HuH-7 (cell line): Measurements from ENCODE around the gene CFAP20.

Experiments used
- DNase-seq: peaks from one replicate; pipeline ENCODE4 v3.0.0; 2011; ENCODE audit warnings: low spot score

Gene CFAP20

DNA sequence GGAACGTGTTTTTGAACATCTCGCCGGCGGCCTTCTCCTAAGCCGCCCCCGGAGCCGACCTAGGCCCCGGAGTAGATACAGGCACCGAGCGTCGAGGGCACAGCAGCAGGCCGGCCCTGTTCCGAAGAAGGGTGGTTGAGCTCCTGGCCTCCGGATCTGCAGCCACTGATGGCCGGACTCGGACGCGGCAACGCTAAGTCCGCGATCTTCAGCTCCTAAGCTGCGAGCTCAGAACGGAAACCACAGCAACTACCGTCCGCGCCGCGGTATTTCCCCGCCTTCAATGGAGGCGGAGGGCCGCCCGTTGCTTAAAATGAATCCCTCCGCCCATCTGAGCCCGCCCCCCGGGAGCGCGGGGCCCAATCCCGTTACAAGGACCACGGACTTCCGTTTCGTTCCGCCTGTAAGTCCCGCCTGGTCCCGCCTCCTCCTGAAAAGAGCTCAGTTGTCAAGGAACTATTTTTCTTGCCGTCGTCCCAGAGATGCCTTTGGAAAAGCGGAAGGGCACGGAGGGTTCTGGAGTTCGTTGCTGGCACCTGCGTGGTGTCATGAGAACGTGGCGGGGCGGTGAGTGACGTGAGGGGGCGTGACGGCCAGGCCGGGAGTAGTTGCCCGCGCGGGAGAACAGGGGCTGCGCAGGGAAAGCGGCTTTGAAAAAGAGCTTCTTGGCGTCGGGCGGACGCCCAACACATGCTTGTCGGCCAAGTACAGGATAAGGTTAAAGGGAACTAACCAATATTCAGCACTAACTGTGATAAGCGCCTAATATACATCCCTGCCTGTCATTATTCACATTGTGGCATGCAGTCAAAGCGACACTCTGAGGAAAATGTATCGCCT lies at the start of gene CFAP20:
Gene CFAP20, minus strand, starts transcription at position 285 of the 840 bp plus-strand sequence. Its CDS starts 266 bp downstream, at position 19.
- DNase-seq = peak; percentile 73

DNA sequence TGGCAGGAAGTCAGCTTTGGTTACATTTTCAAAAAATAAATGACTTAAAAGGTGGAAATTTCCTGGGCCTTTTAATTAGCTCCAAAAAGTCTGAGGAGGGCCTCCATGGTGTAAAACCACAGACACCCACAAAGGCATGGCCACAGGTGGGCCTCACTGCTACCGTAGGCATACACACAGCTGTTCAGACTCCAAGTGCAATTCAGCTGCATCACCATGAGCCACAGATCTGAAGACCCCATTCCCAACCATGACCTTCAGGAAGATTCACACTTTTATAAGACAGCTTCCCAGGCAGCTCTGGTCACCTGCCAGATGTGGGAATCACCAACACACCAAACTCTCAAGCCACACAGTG lies 48.2 kb upstream of the CFAP20 start:
- DNase-seq = no peak

DNA sequence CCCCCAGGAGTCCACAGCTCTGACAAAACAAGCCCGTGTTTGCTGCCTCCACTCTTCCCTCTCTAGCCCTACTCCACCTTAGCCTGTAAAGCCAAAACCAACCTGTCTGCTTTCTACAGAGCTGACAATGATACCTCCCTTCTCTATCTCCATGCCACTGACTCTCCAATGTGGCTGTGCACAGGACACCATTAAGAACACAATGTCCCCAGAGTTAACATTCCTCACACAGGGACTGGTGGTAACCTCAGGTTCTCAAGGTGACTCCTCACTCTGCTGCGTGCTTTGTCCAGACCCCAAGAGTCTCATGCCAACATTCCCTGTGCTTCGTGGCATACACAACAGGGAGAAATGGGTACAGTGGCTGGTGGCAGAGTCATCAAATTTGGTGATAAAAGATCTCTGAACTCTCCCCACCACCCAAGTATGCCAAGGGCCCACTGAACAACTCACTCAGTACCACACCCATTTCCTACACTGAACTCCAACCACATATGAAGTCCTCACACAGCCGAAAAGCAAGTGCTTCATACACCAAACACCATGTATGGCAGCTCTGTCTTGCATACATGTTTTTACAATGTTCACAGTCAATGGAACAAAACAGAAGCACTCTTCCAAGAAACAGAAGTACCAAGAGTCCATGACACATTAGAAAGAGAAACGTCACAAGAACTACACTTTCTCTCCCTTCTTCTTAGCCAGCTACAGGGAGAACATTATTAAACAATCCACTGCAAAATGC lies 47.6 kb upstream of the CFAP20 start:
- DNase-seq = no peak

DNA sequence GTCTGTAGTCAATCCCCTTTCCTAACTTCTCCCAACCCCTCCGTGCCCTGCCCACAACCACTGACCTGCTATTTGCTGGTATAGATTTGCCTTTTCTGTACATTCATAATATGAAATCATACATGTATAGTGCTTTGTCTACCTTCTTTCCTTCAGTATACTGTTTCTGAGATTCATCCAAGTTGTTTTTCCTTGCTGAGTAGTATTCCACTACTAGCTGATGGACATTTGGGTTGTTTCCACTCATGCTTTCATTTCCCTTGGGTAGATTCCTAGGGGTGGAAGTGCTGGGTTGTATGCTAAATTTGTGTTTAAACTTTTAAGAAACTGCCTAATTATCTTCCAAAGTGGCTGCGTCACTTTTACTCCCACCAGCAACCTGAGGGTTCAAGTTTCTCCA lies 41.0 kb upstream of the CFAP20 start:
- no peak for DNase-seq

DNA sequence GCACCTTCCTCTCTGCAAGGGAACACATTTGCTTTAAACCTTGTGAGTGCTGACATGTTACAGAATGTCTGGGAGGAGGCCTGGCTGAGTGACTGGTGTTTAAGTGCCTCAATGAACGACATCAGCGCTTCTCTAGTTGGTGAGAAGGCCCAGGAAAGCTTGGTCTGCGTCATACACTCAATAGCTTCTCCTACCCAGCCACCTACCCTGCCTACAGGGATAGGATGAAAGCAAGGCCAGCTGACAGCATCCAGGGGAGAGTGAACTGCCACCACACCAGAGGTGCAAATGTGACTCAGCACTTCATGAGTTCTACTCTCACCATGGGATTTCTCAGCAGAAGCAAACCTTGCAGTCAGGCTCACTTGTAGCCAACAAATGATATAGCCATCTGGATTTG lies 31.7 kb upstream of the CFAP20 start:
- no peak for DNase-seq

DNA sequence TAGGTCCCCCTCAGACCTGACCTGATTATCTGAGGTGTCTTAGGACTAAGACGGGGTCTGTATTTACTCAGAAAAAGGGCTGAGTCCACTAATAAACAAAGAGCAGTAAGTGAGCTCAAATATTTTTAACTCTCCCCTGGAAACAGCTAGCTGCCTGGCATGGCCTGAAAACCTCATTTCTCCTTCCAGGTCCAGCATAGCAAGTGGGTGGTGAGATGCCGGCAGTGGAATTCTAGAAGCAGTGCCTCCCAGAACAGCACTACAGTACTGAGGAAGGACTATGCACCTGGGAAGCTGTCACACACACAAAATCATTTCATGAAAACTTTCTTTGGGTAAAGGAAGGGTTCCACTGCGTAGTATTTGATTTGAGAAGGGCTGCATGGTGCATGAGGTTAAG lies 29.5 kb upstream of the CFAP20 start:
- DNase-seq = no peak

DNA sequence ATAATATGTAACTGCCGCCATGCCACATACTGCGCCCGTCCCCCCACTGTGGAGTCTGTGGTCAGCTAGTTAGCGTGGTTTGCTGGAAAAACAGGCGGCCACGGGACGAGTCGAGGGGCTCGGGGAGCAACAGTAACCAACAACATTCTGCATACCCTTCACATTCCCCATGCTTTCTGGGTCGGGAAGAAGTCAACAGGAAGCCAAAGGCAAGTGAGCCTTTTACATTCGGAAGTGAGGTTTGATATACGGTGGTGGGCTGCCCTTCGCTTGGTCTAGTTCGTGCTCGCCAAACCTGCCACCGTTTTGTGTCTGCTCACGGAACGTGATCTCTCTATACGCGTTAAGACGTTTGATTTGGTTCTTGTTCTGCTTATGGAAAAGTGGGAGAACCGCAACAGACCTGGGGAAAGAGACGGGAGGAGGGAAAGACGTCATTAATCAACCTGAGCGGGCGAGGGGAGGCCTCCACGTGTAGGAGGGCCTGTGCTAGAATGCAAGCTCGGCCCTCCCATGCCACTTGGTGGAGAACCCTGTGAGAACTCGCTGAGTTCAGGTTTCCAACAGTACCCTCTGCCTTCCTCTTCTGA lies 28.9 kb upstream of the CFAP20 start:
- no peak for DNase-seq

DNA sequence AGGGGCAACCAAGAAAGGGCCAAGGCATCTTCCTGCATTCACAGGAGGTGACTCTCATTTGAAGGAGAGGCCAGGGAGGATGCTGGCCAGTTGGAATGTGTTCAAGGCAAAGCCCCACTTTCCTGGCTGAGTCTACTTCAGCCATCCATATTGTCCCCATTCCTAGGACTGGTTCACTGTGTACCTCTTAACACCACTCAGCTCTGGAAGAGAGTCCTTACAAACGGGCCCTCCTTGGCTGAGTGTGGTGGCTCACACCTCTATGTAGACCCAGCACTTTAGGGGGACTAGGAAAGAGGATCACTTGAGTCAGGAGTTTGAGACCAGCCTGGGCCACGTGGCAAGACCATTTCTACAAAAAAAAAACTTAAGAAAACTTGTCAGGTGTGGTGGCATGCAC lies 28.1 kb upstream of the CFAP20 start:
- no peak for DNase-seq

DNA sequence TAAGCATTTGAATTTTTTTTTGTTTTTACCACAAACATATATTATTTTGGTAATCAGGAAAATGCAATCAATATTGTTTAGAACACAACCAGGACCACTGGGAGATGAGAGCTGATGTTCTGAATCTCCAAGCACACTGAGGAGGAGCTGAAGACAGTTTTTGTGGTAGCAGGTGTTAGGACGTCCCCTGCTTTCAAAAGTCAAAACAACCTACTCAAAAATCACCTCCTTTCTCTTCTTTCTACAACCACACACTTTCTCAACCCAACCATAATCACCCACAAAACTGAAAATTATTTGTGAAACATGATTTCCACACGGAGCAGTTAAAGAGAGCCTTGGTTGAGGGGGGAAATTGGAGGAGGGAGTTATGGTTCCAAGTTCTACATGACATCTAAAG lies 26.7 kb upstream of the CFAP20 start:
- no peak for DNase-seq

DNA sequence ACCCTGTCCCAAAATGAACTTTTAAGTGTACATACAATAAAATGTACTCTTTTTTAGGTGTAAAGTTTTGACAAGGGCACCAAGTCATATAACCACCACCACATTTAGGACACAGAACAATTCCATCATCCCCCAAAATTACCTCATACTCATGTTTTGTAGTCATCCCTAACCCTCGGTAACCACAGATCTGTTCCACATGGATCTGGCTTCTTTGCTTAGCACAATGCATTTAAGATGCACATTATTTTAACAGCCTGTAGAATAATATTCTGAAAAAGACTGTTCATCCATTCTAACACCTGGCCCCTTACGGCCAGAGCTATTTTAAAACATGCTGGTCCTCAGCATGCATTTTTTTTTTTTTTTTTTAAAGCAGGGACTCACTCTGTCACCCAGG lies 25.2 kb upstream of the CFAP20 start:
- DNase-seq = no peak

DNA sequence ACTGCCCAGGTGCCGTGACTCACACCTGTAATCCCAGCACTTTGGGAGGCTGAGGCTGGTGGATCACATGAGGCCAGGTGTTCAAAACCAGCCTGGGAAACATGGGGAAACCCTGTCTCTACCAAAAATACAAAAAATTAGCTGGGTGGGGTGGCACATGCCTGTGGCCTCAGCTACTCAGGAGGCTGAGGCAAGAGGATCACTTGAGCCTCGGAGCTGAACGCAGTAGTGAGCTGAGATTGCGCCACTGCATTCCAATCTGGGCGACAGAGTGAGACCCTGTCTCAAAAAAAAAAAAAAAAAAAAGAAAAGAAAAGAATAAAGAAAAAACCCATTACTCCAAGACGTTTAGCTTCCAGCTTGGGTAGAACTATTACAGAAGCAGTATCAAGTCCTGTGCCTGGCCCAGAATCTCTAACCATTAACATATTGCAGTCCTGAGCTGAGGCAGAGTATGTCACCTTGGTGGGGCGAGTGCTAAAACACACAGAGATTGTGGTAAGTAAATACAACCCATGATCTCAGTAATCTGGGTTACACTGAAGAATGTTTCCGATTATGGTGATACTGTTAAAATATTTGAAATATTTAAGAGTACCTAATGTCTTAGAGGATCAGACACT lies 23.2 kb upstream of the CFAP20 start:
- no peak for DNase-seq

DNA sequence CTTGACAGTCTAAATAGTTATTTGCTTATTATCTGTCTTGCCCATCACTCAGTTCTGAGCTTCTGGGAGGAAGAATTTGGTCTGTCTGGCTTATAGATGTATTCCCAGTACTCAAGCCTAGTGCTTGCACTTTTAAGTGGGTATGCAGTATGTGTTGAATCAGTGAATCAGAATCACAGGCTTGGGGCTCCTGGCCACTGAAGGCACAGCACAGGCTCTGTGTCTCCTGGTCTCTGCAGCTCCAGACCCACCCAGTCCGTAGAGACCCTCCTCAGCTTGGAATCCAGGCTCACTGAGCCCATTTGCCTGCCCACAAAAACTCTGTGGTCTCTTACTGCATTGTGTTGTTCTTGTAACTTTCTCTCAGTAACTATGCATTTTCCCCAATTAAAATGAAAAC lies 19.3 kb upstream of the CFAP20 start:
- no peak for DNase-seq

DNA sequence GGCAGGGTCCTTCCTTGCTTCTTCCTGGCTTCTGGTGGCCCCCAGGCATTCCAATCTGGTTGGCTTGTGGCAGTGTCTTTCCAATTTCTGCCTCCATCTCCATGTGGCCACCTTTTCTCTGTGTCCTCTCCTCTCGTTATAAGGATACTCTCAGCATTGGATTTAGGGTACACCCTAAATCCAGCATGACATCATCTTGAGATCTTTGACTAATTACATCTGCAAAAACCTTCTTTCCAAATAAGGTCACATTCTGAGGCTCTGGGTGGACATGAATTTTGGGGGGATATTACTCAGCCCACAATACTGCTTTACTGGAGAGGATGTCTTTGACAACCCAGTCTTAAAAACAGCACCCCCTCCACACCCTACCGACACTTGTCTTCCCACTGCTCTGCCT lies 18.9 kb upstream of the CFAP20 start:
- no peak for DNase-seq

DNA sequence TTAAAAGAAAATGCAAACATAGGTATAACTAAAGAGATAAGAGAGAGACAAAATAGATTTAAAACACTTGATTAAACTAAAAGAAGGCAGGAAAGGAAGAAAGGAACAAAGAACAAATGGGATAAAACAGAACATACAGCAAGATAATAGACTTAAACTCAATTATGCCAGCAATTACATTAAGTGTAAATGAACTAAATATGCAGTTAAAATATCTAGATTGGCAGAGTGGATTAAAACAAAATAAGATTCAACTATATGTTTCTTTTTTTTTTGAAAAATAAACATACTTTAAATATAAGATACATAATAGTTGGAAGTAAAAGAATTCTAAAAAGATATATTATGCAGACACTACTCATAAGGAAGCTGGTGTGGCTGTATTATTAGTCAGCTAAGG lies 9.7 kb upstream of the CFAP20 start:
- DNase-seq = no peak

DNA sequence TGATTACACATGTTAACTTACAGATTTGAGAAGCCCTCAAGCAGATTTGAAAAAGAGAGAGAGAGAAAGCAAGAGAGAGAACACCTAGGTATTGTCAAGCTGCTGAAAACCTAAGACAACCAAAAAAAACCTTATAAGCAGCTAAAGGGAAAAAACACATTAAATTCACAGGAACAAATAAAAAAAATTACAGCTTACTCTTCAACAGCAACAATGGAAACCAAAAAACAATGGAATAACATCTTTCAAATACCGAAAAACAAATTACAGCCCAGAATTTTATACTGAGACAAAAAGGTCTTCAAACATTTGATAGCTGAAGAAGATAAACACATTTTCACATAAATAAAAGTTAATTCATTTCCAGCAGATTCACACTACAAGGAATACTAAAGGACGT lies 8.4 kb upstream of the CFAP20 start:
- DNase-seq = no peak

DNA sequence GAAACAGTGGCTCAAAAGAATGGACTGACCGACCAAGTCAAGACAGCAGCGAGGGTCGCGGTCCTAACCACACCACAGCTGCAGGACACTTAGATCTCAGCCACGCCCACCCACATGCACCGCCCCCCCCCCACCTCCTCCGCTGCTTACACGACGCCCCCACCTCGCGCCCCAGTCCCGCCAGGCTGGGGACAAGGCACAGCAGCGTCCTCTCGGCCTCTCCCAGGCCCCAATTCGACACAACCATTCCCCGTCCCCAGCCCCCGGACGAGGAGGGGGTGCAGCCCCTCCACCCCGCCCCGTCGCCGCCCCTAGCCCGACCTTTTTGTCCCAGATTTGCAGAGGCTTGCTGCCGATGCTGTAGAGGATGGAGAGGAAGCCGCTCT lies 477 bp downstream of the CFAP20 start:
- DNase-seq = no peak

DNA sequence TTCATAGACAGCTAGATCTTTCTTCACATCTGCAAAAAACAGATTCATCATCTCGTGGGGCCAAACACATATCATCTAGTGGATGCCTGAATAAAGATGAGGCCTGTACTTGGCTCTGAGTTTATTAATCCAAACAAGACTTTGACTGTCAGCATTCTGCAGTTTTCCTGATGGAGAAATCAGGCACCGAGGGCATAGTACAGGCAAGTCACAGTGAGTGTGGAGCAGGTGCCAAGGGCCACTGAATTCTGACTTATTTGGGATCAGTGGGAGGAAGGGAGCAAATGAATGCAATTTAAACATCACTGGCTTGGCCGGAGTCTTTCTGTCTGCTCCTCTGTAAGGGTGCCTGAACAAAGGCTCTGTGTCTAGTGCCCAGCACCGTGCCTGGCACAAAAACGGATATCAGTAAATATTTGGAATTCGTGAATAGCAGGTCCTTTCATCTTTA lies 975 bp downstream of the CFAP20 start:
- DNase-seq = no peak

DNA sequence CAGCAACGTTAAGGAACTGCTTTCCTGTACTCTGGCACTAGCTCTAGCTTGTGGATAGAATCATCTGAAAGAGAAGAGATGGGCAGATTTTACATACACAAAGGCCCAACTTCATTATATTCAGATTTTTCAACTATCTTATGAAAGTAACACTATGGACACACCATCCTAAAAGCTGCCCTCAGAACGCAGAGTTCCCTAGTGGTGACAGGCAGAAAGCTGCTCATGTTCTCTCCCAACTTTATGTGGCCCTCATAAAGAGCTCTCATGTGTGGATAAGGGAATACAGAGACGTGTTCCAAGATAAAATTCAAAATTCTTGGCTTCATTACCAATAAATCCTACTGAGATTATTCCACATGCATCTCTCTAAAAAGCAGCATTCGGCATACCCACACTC lies 1.5 kb downstream of the CFAP20 start:
- no peak for DNase-seq

DNA sequence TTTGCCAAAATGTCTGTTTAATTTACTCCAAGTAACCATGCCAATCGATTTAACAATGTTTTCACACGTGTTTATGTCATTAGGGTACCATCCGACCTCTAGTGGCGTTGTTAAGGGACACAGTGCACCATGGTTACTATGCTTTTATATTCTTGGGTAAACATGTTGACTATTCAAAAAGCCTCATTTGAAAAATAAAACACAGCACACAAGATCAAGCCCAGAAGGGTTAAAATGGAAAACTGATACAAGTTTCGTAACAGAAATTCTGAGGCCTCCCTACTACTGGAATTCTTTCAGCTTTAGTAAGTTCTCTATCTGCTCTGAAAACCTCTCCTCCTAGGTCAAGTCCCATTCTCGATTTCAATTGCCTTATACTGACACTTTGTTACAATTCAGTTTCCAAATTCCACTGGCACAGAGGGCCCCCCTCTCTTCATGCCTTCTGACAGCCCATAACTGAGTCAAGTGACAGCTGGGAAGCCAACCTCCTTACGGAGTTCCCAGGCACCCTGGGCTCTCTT lies 2.1 kb downstream of the CFAP20 start:
- no peak for DNase-seq

DNA sequence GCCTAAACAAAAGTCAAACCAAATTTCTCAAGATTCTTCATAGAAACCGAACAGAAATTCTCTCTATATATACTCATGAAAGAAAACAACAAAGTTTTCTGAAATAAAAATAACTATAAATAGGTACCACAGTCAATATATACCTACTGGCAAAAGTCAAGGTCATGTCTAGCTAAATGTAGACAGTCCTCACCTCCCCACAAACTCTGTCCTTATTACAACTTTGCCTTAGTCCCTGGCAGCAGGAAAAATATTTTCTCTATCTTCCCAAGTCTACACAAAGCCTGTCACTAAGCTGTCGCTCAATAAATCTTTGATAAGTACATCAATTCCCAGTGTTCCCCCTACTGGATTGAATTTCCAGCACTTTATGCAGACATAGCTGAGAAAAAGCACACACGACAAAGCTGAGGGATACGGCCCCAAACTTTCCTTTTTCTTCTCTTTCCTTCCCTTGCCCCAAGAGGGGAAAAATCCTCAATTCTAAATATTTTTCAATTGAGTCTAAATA lies 2.7 kb downstream of the CFAP20 start:
- DNase-seq = no peak

DNA sequence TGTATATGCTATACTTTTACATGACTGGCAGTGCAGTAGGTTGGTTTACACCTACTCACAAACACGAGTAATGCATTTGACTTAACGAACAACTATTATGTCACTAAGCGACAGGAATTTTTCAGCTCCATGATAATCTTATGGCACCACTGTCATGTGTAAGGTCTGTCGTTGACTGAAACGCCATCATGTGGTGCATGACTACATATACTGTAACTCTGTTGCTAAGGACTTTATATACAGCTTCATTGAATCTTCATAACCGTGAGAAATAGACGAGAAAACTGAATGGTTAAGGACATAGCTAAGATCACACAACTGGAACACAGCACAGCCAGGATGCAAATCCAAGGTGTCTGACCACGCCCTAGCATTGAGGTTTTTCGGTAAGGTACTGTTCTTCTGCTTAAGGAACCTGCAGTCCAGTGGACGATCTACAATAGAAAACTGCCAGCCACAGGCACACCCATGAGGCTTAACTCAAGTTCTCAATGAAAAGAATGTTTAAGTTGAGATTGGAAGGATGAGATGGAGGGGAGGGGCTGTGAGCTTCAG lies 3.3 kb downstream of the CFAP20 start:
- no peak for DNase-seq

DNA sequence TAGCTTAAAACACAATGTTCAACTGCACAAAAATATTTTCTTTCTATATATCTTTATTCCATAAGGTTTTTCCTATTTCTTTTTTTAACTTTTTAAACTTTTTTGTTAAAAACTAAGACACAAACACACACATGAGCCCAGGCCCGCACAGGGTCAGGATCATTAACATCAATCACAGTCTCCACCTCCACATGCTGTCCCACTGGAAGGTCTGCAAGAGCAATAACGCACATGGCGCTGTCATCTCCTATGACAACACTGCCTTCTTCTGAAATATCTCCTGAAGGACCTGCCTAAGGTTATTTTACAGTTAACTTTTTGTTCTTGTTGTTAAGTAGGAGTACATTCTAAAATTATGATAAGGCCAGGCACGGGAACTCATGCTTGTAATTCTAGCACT lies 4.1 kb downstream of the CFAP20 start:
- no peak for DNase-seq
